ENCODE results near the gene MTERF4. TPM values are rescaled to one million over a fixed set of nuclear protein-coding genes. Genes with fewer than 3 reads are reported as not detected.

Gene MTERF4
- total RNA-seq, result 10 to 100 TPM; 33.2 to 36.6 TPM

DNA sequence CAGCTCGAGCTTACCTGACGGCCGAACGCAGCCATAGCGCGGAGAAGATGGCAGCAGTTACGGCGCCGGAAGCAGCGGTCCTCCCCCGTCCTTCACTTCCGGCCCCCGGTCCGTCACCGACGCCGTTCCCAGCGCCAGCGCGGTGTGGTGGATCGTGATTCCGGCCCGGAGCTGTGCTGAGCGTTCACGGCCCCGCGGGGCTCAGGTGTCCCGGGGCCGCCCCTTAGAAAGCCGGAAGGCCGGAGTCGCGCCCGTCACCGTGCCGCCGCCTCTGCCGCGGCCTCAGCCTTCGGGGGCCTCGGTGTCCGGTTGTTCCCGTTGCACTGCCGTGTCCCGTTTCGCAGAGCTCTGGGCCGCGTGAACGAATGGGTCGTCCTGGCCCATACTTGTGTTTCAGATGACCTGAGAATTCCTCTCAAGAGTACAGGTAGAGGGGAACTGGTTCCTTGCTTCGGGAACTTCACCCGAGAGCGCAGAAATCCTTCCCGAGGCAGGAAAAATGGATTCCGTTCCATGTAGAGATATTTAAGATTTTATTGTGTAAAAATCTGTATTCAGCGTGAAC, at the start of gene MTERF4:
Gene MTERF4 (minus strand): TSS at position 49 of the 565 bp plus-strand sequence. CDS start 14 bp downstream, at position 35.
- intact Hi-C loops (cut with micrococcal nuclease), result no loop called here
- ATAC-seq (peak; percentile 95), DNase-seq (peak; percentile 90)
- no peaks in the 10 kb centered on the region for H3K27me3 Mint-ChIP-seq
- POLR2A ChIA-PET, result interaction anchor here (0.9 to 4.9 kb wide), 7 partner anchors 9 to 47 kb away, joined by 3 to 38 read pairs (median 4); partner anchors contain the start of genes PASK and PPP1R7
- peaks cover 56% of the 10 kb centered on the region for H3K4me1 Mint-ChIP-seq (ENCODE audit: low read depth)
- H3K4me3 Mint-ChIP-seq, result peak within 1 kb of the TSS; percentile 97
- CTCF ChIA-PET, result interaction anchor here (1.1 to 1.6 kb wide), 3 partner anchors 10 to 47 kb away, joined by 3 to 5 read pairs (median 3); partner anchors contain the start of gene PASK
- H3K36me3 Mint-ChIP-seq (ENCODE audit: low read depth), result peaks cover 23% of the 10 kb centered on the region
- H3K27ac Mint-ChIP-seq, result peak within 1 kb of the TSS; percentile 99
- H3K9me3 Mint-ChIP-seq, result no peaks in the 10 kb centered on the region
- no peak for TF ChIP-seq CTCF (IDR thresholded peaks at IDR 0.05)

DNA sequence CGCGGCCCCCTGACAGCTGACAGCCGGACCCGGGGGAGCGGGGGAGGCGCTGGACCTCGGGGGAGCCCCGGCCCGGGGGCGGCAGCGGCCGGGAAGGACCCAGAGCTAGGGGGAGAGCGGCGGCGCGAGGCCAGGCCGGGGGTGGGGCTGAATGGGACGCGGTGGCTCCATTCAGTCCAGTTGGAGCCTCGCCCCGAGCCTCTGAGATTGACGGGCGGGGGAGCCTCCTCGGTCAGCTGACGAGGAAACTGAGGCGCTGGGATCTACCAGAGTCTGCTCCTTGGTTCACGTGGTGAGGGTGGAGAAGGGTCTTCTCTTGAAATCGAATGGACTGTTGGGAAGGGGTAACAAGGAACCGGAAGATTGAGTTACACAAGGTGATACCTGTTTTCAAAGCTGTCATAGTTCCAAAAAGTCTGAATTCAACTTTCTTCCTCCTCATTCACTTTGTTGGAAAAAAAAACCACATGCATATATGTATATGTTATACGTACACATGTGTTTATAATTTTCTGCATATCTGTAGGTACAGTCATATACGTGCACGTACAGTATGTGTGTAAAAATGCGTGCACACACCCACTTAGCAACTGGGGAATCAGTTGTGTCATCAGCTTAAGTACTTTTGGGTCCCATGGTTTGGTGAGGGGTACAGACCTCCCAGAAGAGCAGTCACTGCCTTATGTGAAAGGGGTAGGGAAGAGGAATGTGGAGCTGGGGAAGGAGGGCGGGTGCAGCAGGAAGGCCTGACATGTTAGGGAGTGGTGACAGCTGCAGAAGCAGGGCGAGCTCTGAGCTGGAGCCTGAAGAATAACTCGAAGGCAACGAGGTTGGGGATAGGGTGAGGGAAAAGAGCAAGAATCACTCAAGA, 48.8 kb upstream of the MTERF4 start:
- H3K4me3 Mint-ChIP-seq, result peak overlapping the region; percentile 86
- no peaks in the 10 kb centered on the region for H3K27me3 Mint-ChIP-seq
- ChIA-PET CTCF (interaction anchor here (0.8 to 3.7 kb wide), 3 partner anchors 66 to 236 kb away, joined by 4 to 30 read pairs (median 4); no protein-coding TSS in a partner anchor), POLR2A (interaction anchor here (0.9 to 3.8 kb wide), 14 partner anchors 8 to 708 kb away, joined by 3 to 24 read pairs (median 4); partner anchors contain the start of gene MTERF4)
- H3K4me1 Mint-ChIP-seq (ENCODE audit: low read depth), result peaks cover 50% of the 10 kb centered on the region
- H3K36me3 Mint-ChIP-seq (ENCODE audit: low read depth), result peaks cover 10% of the 10 kb centered on the region
- DNase-seq, result no peak
- no peaks in the 10 kb centered on the region for H3K9me3 Mint-ChIP-seq
- no peak for TF ChIP-seq CTCF (IDR thresholded peaks at IDR 0.05)
- intact Hi-C loops (cut with micrococcal nuclease), result no loop called here
- H3K27ac Mint-ChIP-seq, result peak overlapping the region; percentile 90
- ATAC-seq, result peak; percentile 1

GRCh38 chr2:241149925-241150659, 48.0 kb upstream of the MTERF4 start, which contains the start of gene PPP1R7:
Gene PPP1R7, plus strand, starts transcription at chr2:241150467. Its CDS starts 29 bp downstream, at chr2:241150496.
- TF ChIP-seq CTCF (IDR thresholded peaks at IDR 0.05), result no peak
- Mint-ChIP-seq H3K4me3 (peak within 1 kb of the TSS; percentile 86), H3K27me3 (no peaks in the 10 kb centered on the region), H3K4me1 (ENCODE audit: low read depth) (peaks cover 50% of the 10 kb centered on the region), H3K36me3 (ENCODE audit: low read depth) (peaks cover 10% of the 10 kb centered on the region), H3K9me3 (no peaks in the 10 kb centered on the region), H3K27ac (peak within 1 kb of the TSS; percentile 90)
- peak; percentile 85 for ATAC-seq
- intact Hi-C loops (cut with micrococcal nuclease), result loop anchor here (5.0 to 10.0 kb wide), 2 partner anchors 43 to 65 kb away; no protein-coding TSS in a partner anchor
- DNase-seq, result peak; percentile 97
- ChIA-PET POLR2A (interaction anchor here (0.8 to 3.8 kb wide), 16 partner anchors 9 to 709 kb away, joined by 3 to 24 read pairs (median 4); partner anchors contain the start of gene MTERF4), CTCF (interaction anchor here (0.7 to 3.7 kb wide), 10 partner anchors 12 to 236 kb away, joined by 3 to 30 read pairs (median 4); partner anchors contain the start of gene MTERF4)

DNA sequence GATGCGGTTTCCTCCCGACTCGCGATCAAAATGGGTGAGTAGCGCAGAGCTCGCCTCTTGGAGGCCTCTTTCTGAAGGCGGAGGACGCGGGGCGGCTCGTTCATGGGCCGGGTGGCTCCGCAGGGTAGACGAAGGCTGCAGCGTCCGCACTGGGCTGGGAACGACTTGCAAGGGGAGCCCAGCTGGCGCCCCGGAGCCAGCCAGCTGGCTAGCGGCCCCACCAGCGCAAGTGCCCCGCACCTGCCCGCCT, 47.5 kb upstream of the MTERF4 start:
- ChIA-PET POLR2A (interaction anchor here (0.8 to 3.8 kb wide), 11 partner anchors 10 to 140 kb away, joined by 3 to 24 read pairs (median 7); partner anchors contain the start of gene MTERF4), CTCF (interaction anchor here (0.7 to 3.7 kb wide), 8 partner anchors 12 to 166 kb away, joined by 3 to 30 read pairs (median 4); partner anchors contain the start of gene MTERF4)
- Mint-ChIP-seq H3K4me1 (ENCODE audit: low read depth) (peaks cover 45% of the 10 kb centered on the region), H3K9me3 (no peaks in the 10 kb centered on the region), H3K27ac (peak overlapping the region; percentile 90), H3K4me3 (peak overlapping the region; percentile 86), H3K27me3 (no peaks in the 10 kb centered on the region), H3K36me3 (ENCODE audit: low read depth) (peaks cover 8% of the 10 kb centered on the region)
- no peak for TF ChIP-seq CTCF (IDR thresholded peaks at IDR 0.05)
- ATAC-seq (no peak), DNase-seq (no peak)
- intact Hi-C loops (cut with micrococcal nuclease), result loop anchor here (5.0 to 10.0 kb wide), 2 partner anchors 42 to 65 kb away; no protein-coding TSS in a partner anchor

All from activated CD8-positive, alpha-beta T cell treated with anti-CD3 and anti-CD28 coated beads for 36 hours (primary cell).